NOMO-1 treated with DMSO at 0.1 percent for 48 hours (cell line): ENCODE data around the gene EMC10.
"Not testable (repeated sequence)": the region's sequence is repeated elsewhere in the genome, so short reads cannot be mapped to it uniquely, and the experiment has no call there.

Experiments used
- DNase-seq: peaks from one replicate; lab custom pipeline; 2025; ENCODE audit not compliant: unreplicated experiment; lab: John Stamatoyannopoulos, UW

EMC10 gene

DNA sequence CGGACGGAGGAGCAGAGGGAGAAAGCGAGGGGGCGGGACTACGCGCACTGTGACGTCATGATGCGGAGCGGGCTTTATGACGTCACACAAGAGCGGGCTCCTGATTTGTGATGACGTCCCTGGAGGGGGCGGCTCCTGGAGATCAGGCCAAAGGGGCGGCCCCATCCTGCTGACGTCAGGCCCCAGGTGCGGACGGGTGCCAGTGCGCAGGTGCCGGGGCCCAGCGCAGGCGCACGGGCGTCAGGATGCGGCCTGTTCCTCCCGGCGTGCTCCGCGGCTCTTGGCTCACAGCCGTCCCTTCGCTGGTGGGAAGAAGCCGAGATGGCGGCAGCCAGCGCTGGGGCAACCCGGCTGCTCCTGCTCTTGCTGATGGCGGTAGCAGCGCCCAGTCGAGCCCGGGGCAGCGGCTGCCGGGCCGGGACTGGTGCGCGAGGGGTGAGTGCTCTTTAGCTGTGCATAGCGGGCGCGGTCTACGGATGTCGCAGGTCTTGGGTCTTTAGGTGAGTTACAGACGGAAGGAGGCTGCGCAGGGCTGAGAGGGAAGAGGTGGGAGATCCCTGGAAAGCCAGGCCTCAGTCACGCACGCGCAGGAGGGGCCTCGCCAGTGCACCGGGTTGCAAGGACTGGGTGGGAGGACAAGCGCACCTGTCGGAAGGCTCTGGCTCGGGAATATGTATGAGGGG is at the start of gene EMC10, which contains the start of gene GARIN5A:
Gene EMC10 (plus strand): TSS at position 284 of the 683 bp plus-strand sequence. CDS start 38 bp downstream, at position 322.
Gene GARIN5A (minus strand): TSS at position 625 of the 683 bp plus-strand sequence. CDS start 460 bp downstream, at position 165.
- peak; percentile 81 for DNase-seq

DNA sequence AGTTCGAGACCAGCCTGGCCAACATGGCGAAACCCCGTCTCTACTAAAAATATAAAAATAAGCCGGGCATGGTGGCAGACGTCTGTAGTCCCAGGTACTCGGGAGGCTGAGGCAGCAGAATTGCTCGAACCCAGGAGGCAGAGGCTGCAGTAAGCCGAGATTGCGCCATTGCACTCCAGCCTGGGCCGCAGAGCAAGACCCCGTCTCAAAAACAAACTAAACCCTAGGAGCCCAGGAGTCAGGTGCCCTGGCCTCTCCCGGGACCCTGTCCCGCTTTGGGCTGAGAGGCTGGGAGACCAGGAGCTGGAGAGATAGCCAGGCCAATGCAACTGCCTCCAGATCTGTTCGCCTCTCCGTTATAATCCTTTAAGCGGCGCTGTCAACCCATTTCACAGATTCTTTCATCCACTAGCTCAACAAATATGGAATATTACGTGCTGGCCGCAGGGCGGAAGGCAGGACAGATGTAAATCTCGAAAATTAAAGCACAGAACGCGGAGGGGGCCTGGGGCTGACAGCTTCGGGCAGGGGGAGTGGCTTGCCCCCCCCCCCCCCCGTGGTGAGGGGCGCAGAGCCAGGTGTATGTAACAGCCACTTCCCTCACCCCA is 48.9 kb upstream of the EMC10 start:
- DNase-seq, result no peak

DNA sequence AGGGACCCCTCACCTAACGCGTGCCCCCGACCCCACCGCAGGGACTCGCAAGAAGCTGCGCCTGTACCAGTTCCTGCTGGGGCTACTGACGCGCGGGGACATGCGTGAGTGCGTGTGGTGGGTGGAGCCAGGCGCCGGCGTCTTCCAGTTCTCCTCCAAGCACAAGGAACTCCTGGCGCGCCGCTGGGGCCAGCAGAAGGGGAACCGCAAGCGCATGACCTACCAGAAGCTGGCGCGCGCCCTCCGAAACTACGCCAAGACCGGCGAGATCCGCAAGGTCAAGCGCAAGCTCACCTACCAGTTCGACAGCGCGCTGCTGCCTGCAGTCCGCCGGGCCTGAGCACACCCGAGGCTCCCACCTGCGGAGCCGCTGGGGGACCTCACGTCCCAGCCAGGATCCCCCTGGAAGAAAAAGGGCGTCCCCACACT is 48.3 kb upstream of the EMC10 start:
- peak; percentile 96 for DNase-seq

DNA sequence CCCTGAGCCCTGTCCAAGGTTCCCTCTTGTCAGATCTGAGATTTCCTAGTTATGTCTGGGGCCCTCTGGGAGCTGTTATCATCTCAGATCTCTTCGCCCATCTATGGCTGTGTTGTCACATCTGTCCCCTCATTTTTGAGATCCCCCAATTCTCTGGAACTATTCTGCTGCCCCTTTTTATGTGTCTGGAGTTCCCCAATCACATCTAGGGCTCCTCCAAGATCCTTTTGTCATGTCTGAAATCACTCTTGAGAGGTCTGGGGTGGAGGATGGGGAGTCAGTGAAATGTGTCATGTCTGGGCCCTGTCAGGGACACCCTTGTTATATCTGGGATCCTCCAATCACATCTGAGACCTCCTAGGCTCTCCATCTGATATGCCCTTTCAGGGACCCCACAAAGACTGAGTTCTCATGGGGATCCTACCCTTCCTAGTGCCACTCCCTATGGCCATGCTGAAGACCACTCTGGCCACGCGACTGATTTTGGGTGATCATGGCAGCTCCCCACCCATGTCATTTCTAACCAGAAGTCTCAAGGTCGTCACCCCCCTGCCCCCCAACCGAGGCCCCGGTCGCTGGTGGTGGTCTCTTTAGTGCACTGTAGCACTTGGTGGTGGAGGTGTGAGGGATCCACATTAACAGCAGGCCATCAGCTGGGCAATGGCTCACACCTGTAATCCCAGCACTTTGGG is 47.4 kb upstream of the EMC10 start:
- DNase-seq, result no peak

DNA sequence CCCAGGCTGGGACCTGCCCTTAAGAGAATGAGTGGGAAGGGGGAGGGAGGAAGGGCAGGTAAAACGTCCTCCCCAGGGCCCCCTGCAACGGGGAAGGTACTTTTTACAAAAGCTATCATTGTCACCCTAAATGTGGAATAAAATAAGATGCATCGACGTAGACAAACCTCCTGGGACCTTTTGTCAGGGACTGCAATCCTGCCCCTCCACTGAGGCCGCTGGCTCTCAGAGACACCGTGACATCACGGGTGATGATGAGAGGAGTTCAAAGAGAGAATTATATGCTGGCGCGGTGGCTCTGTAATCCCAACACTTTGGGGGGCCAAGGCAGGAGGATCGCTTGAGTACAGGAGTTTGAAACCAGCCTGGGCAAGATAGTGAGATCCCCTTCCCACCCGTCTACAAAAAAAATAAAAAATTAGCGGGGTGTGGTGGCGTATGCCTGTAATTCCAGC is 45.4 kb upstream of the EMC10 start:
- DNase-seq, result no peak

DNA sequence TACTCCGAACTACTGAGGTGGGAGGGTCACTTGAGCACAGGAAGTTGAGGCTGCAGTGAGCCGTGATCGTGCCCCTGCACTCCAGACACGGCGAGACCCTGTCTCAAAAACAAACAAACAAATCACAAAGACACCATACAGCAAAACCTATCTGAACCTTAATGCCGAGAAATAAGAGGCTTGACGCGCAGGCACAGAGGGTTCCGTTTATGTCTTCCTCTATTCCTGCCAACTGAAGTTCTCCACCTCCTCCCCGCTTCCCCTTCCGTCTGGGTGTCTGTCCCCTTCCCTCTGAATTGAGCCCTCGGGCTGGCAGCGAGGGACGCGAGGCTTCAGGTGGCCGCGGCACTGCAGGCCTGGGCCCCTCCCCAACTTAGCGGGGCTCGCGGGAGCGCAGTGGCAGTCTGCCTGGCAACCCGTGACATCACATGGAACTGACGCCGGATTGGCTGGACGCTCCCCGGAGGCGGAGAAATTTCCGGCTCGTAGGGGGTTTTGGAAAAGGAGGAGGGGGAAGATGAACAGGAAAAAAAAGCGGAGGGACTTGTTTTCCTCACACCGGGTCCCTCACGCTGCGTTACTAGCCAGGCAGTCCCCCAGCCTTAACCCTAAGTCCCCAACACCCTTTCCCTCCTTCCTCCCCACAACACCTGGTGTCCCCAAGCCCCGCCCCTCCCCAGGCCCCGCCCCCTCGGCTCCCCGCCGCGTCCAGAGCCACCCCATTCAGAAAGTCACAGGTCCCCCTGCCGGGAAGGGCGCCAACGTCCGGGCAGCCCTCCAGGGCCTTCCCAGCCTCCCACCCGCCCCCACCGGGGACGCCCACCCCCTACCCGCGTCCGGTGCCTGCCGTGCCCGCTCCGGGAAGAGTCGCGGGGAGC is 44.7 kb upstream of the EMC10 start:
- DNase-seq, result peak; percentile 87

DNA sequence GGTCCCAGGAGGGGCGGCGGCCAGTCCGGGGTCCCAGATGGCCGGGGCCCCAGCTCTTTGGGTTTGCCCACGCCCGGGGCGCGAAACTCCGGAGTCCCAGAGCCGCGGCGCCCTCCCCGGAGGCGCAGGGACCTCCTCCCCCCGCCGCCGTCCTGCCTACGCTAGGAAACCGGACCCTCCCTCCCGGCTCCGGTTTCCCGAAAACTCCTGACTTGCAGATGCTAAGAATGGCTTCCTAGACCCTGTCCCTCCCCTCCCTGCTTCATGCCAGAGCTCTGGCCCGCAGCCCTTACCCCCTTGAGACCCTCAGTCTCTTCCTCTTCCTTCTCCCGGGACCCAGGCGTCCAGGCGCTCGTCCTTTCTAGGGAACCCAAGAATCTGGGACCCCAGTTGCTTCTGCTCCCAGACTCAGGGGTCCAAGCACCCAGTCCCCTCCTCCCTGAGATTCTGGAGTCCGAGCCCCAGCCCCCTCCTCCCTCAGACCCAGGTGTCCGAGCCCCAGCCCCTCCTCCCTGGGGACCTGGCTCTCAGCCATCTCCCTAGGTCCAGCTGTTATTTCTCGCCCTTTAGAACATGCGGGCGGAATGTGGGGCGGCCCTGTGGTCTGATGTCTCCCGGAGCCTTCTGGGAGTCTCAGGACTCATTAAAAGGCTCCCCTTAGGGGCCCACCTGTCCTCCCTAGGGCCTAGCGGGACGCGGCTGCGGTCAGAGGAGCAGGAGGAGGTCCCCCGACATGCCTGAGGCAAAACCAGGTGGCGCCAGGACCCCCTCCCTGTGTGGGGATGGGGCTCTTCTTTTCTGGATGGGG is 43.9 kb upstream of the EMC10 start, which contains the start of gene MYBPC2:
Gene MYBPC2 (plus strand): TSS at position 672 of the 808 bp plus-strand sequence. CDS start 62 bp downstream, at position 734.
- DNase-seq, result no peak

DNA sequence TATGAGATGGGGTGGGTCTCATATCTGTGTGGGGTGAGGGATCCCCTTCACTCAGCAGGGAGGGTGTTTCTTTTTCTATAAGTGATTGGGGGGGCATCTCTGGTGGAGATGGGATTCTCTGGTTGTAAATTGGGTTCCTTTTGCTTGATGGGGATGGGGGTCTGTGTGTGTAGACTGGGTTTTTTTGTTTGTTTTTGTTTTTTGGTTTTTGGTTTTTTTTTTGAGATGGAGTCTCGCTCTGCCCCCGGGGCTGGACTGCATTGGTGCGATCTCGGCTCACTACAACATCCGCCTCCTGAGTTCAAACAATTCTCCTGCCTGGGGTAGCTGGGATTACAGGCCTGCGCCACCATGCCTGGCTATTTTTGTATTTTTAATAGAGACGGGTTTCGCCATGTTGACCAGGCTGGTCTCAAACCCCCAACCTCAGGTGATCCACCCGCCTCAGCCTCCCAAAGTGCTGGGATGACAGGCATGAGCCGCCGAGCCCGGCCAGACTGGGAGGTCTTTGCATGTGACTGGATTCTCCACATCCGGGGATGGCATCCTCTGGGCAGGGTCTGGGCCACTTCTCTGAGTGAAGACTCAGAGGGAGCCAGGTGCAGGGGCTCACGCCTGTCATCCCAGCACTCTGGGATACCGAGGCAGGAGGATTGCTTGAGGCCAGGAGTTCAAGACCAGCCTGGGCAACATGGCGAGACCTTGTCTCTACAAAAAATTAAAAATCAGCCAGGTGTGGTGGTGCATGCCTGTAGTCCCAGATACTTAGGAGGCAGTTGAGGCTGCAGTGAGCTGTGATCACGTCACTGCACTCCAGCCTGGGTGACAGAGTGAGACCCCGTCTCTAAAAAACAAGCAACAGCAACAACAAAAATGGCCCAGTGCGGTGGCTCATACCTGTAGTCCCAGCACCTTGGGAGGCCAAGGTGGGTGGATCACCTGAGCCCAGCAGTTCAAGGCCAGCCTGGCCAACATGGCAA is 42.8 kb upstream of the EMC10 start:
- no peak for DNase-seq

DNA sequence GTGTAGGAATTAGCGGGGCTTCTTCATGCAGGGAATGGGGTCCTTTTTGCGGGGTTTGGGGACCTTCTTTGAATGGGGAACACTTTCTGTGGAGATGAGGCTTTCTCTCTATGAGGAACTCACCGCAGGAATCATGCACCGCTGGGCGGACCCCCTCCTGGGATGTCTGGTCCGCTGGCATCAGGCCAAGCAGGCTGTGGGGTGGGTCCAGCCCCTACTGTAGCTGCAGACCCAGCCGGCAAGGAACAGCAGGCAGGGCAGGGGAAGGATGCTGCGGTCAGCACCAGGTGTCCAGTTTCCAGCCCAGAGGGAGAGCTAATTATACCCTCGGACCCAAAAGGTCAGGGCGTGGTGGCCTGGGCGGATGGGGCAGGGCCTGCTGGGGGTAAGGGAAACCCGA is 41.8 kb upstream of the EMC10 start:
- no peak for DNase-seq

DNA sequence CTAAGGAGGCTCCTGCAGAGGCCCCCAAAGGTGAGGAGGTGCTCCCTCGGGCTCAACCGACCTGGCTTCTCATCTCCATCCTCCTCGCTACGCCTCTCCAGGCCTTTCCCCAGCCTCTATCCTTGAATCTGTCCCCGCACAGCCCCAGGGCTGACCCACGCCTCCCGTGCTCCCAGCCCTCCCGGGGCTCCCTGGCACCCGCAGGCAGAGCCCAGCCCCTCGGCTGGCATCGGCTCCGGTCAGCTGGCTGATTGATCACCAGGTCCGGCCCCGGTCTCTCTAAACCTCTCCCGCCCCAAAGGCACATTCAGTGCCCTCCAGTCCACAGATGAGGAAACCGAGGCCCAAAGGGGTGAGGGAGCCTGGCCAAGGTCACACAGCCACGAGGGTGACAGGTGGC is 41.1 kb upstream of the EMC10 start:
- DNase-seq, result no peak

DNA sequence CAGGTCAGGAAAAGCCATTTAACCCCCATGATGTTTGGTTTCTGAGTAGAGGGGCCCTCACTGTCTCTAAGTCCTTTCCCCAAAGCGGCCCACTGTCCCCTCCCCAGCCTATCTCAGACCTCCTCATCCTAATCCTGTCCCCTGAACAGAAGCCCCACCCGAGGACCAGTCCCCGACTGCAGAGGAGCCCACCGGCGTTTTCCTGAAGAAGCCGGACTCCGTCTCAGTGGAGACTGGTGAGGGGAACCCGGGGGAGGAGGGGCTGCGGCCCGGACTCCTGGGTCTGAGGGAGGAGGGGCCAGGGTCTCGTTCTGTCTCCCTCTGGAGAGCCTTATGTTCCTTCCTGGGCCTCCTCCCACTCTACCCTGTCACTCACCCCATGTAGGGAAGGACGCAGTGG is 40.7 kb upstream of the EMC10 start:
- DNase-seq, result no peak

DNA sequence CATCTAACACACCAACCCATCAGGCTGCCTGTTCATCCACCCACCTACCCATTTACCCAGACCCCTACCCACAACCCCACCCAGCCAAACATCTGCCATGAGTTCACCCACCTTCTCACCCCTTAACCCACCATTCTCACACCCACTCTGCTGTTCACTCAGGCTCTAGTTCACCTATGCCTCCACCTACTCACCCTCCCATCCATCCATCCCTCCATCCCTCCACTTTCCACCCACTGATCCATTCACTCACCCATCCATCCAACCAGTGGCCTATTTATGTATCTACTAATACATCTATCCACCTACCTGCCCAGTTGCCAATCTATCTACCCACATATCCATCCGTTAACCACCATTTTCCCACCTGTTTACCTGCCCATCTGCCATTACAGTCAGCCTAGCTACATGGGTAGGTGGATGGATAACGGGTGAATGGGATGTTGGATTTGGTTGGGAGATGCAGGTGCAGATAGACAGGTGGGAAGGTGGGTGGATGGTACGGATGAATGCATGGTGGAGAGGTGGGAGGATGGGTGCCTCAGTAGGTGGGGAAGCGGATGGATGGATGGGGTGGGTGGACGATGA is 38.4 kb upstream of the EMC10 start:
- no peak for DNase-seq

DNA sequence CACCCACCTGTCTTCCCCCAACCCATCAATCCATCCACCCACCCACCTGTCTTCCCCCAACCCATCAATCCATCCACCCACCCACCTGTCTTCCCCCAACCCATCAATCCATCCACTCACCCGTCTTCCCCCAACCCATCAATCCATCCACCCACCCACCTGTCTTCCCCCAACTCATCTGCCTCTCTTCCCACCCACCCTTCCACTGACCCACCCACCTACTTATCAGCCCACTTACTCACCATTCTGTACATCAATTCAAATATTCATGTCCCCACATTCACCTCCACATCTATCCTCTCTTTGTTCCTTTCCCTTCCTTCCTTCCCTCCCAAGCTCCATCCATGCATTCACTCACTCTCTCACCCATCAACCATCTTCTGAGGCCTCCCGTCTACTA is 37.2 kb upstream of the EMC10 start:
- not testable (repeated sequence) for DNase-seq

DNA sequence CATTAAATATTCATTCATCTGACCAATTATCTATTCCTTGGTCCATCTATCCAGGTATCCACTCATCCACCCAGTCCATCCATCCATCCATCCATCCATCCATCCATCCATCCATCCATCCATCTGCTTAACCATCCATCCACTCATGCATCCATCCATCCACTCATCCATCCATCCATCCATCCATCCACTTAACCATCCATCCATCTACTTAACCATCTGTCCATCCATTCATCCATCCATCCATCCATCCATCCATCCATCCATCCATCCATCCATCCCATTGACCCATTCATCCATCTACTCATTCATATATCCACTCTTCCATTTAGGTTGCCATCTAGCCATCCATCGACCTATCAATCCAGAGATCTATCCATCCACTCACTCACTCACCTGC is 32.2 kb upstream of the EMC10 start:
- DNase-seq, result no peak

DNA sequence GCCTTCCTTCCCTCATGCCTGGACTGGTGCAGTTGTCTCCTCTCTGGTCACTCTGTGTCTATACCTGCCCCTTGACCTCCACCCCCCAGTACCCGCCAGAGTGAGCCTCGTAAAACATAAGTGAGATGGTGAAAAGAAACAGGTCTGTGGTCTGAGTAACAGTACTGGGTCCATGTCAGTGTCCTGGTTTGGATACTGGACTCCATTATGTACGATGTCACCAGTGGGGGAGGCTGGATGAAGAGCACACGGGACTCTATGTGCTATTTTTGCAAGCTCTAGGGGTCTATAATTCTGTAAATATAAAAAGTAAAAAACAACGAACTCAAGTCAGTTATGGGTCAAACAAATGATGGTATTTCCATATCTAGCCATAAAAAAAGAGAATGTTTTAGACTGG is 29.3 kb upstream of the EMC10 start:
- DNase-seq, result no peak

DNA sequence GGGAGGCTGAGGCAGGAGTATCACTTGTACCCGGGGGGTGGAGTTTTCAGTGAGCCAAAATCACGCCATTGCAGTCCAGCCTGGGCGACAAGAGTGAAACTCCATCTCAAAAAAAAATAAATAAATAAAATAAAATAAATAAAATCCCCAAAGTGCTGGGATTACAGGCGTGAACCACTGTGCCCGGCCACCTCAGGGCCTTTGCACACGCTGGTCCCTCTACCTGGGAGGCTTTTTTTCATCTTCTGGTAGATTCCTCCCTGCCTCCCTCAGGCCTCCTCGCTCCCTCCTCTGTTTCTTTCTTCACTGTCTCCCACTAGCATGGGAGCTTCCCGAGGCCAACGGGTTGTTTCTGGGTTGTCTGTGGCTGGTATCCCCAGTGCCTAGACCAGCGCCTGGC is 28.6 kb upstream of the EMC10 start:
- DNase-seq, result no peak

DNA sequence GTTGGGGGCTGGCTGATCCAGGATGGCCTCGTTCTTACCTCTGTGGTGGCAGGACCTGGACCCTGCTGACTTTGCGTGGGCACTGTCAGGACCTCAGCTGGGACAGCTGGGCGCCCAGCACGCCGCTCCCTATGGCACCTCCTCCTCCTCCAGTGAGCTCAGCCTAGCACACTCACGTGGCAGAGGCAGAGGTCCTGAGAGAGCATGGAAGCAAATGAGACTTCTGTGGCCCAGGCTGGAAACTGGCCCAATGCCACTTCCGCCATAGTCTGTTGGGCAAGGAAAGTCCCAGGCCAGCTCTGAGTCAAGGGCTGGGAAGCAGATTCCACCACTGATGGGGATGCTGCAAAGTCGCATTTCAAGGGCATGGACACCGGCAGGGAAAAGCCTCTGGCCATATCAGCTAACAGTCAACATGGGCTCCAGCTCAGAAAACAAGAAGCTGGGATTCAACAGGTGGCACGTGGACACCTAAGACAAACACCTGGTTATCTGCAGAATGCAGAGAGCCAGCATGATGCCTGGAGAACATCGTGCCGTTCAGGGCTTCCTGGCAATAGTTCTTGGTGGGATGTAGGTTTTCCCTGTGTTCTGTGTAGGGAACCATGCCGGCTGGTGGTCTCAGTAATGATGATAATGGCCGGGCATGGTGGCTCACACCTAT is 26.9 kb upstream of the EMC10 start:
- no peak for DNase-seq
